H1 (cell line): Measurements from ENCODE around the gene PRAME. TPM values are rescaled to one million over a fixed set of nuclear protein-coding genes. Genes with fewer than 3 reads are reported as not detected.

ENCODE experiments used
- CTCF ChIA-PET: fragments of 300-600 bp; sonication (Branson Sonifier 250); formaldehyde crosslinking; loops from one replicate; lab custom pipeline; 2021; ENCODE audit not compliant: partially characterized antibody; lab: Charles Lee
- POLR2A ChIA-PET: fragments of 300-600 bp; sonication (Branson Sonifier 250); formaldehyde crosslinking; loops from one replicate; lab custom pipeline; 2021; ENCODE audit warnings: inconsistent platforms; ENCODE audit not compliant: partially characterized antibody; lab: Charles Lee
- DNase-seq, 2 experiments: peaks; one replicate each; pipeline versions ENCODE4 v3.0.0 to v3.0.0-alpha.2; 2010 to 2022; ENCODE audit warnings: low spot score in 2 of 2, low read depth in 1 of 2, mixed read lengths in 1 of 2
- FAIRE-seq: peaks from 2 replicates; lab custom pipeline; 2011; peaks lifted over from hg19 to GRCh38; lab: Jason Lieb, UNC
- H2AFZ ChIP-seq: 2 replicates; pipeline ENCODE4 v1.8.1; 2012; ENCODE audit warnings: low read length, inconsistent platforms
- H2AK5ac ChIP-seq: 2 replicates; pipeline ENCODE4 v1.6.1; 2013; ENCODE audit warnings: low read depth, low read length
- H2BK120ac ChIP-seq: replicated peaks from 2 replicates; pipeline ENCODE3; 2013; ENCODE audit warnings: low read depth, low read length, inconsistent platforms
- H2BK12ac ChIP-seq: 2 replicates; pipeline ENCODE4 v1.6.1; 2013; ENCODE audit warnings: low read depth, low read length
- H2BK15ac ChIP-seq: 2 replicates; pipeline ENCODE4 v1.6.1; 2013; ENCODE audit warnings: low read length
- H2BK20ac ChIP-seq: 2 replicates; pipeline ENCODE4 v1.6.1; 2013; ENCODE audit warnings: low read length
- H2BK5ac ChIP-seq: 2 replicates; pipeline ENCODE4 v1.6.1; 2013; ENCODE audit warnings: low read depth, low read length
- H3K14ac ChIP-seq: 2 replicates; pipeline ENCODE4 v1.6.1; 2013; ENCODE audit warnings: inconsistent platforms; ENCODE audit not compliant: insufficient read length
- H3K18ac ChIP-seq: 2 replicates; pipeline ENCODE4 v1.6.1; 2013; ENCODE audit warnings: low read length; ENCODE audit errors: extremely low read depth
- H3K23ac ChIP-seq: 2 replicates; pipeline ENCODE4 v1.6.1; 2013; ENCODE audit warnings: inconsistent platforms; ENCODE audit not compliant: insufficient read length
- H3K23me2 ChIP-seq: 2 replicates; pipeline ENCODE4 v1.6.1; 2013; ENCODE audit warnings: low read depth, low read length
- H3K27ac ChIP-seq: 2 replicates; pipeline ENCODE4 v1.6.1; 2011; ENCODE audit warnings: low read depth, low read length, inconsistent platforms
- H3K27me3 ChIP-seq, 4 experiments: replicated peaks in 1 of 4; 1 replicate in 1 of 4; 2 replicates in 3 of 4; pipeline versions ENCODE4 v1.6.1 to v1.8.1; 2011 to 2013; ENCODE audit warnings: low read length in 3 of 4, mild to moderate bottlenecking in 3 of 4, inconsistent platforms in 2 of 4, mixed read lengths in 2 of 4, moderate library complexity in 1 of 4; ENCODE audit not compliant: control insufficient read depth in 3 of 4, insufficient read depth in 3 of 4; ENCODE audit errors: extremely low read depth in 1 of 4
- H3K36me3 ChIP-seq, 4 experiments: 2 replicates each; pipeline versions ENCODE4 v1.6.1 to v1.8.1; 2011 to 2013; ENCODE audit warnings: mild to moderate bottlenecking in 4 of 4, low read length in 3 of 4, moderate library complexity in 2 of 4, control low read depth in 1 of 4, inconsistent platforms in 1 of 4; ENCODE audit not compliant: insufficient read depth in 4 of 4, control insufficient read depth in 2 of 4
- H3K4ac ChIP-seq: replicated peaks from 2 replicates; pipeline ENCODE3; 2013; ENCODE audit warnings: low read length, low read depth, mixed read lengths, inconsistent platforms; ENCODE audit not compliant: insufficient read length
- H3K4me1 ChIP-seq, 4 experiments: replicated peaks in 1 of 4; 1 replicate in 1 of 4; 2 replicates in 3 of 4; pipeline versions ENCODE4 v1.6.1 to v1.8.1; 2011 to 2013; ENCODE audit warnings: low read length in 3 of 4, inconsistent platforms in 2 of 4, mixed read lengths in 1 of 4; ENCODE audit not compliant: insufficient read depth in 4 of 4, control insufficient read depth in 3 of 4
- H3K4me2 ChIP-seq, 2 experiments: 2 replicates each; pipeline versions ENCODE4 v1.6.1 to v1.8.1; 2011 to 2013; ENCODE audit warnings: low read depth in 2 of 2, low read length in 2 of 2, control low read depth in 1 of 2, inconsistent platforms in 1 of 2, mild to moderate bottlenecking in 1 of 2; ENCODE audit not compliant: insufficient read depth in 1 of 2
- H3K4me3 ChIP-seq, 4 experiments: fragments of 200-600, 300-600 bp in 1 of 4; sonication (generic), shearing (Covaris generic), sonication (Bioruptor Twin) in 1 of 4; 2 replicates each; pipeline versions ENCODE4 v1.5.1 to v1.8.1; 2011 to 2016; ENCODE audit warnings: low read length in 4 of 4, low read depth in 3 of 4, control low read depth in 2 of 4, inconsistent platforms in 2 of 4, mild to moderate bottlenecking in 2 of 4, mixed read lengths in 1 of 4, moderate library complexity in 1 of 4; ENCODE audit not compliant: insufficient read depth in 2 of 4; ENCODE audit errors: extremely low read depth in 1 of 4
- H3K56ac ChIP-seq: replicated peaks from 2 replicates; pipeline ENCODE3; 2013; ENCODE audit warnings: low read depth, mild to moderate bottlenecking, mixed read lengths, low read length, inconsistent platforms; ENCODE audit not compliant: insufficient read length
- H3K79me1 ChIP-seq: 2 replicates; pipeline ENCODE4 v1.6.1; 2013; ENCODE audit warnings: low read depth, low read length, control low read depth
- H3K79me2 ChIP-seq, 2 experiments: 2 replicates each; pipeline versions ENCODE4 v1.6.1 to v1.8.1; 2012 to 2013; ENCODE audit warnings: low read length in 2 of 2, mild to moderate bottlenecking in 2 of 2, inconsistent platforms in 1 of 2; ENCODE audit not compliant: insufficient read depth in 2 of 2, control insufficient read depth in 1 of 2
- H3K9ac ChIP-seq, 4 experiments: replicated peaks in 1 of 4; 1 replicate in 1 of 4; 2 replicates in 3 of 4; pipeline versions ENCODE4 v1.6.1 to v1.8.1; 2011 to 2013; ENCODE audit warnings: low read depth in 3 of 4, low read length in 3 of 4, control low read depth in 2 of 4, mild to moderate bottlenecking in 2 of 4, moderate library complexity in 2 of 4, inconsistent platforms in 1 of 4; ENCODE audit errors: extremely low read depth in 1 of 4
- H3K9me3 ChIP-seq, 2 experiments: 2 replicates each; pipeline versions ENCODE4 v1.6.1 to v1.8.1; 2012 to 2013; ENCODE audit warnings: mild to moderate bottlenecking in 2 of 2, moderate library complexity in 2 of 2, control low read depth in 1 of 2, inconsistent platforms in 1 of 2, low read depth in 1 of 2, low read length in 1 of 2, mixed read lengths in 1 of 2; ENCODE audit not compliant: insufficient read depth in 2 of 2
- H4K20me1 ChIP-seq, 2 experiments: replicated peaks in 1 of 2; 2 replicates each; pipeline versions ENCODE3 to v1.8.1; 2011 to 2013; ENCODE audit warnings: inconsistent platforms in 2 of 2, low read length in 2 of 2, mild to moderate bottlenecking in 1 of 2; ENCODE audit not compliant: insufficient read depth in 2 of 2, control insufficient read depth in 1 of 2
- H4K5ac ChIP-seq: 2 replicates; pipeline ENCODE4 v1.6.1; 2013; ENCODE audit warnings: low read length, low read depth, mixed read lengths, inconsistent platforms; ENCODE audit not compliant: insufficient read length
- H4K8ac ChIP-seq: 2 replicates; pipeline ENCODE4 v1.8.0; 2013; ENCODE audit warnings: mild to moderate bottlenecking, moderate library complexity, low read length, inconsistent platforms; ENCODE audit not compliant: insufficient read depth; ENCODE audit errors: extremely low read depth
- H4K91ac ChIP-seq: replicated peaks from 2 replicates; pipeline ENCODE3; 2013; ENCODE audit warnings: low read length, mixed read lengths, inconsistent platforms; ENCODE audit not compliant: insufficient read length
- CBX5 ChIP-seq: fragments of 300-800, 300-1000 bp; sonication (generic); IDR thresholded peaks from 2 replicates; pipeline ENCODE4 v1.7.1; 2016; ENCODE audit warnings: antibody characterized with exemption, low read length, low read depth
- EGR1 ChIP-seq: IDR thresholded peaks from 2 replicates; pipeline ENCODE4 v1.6.1; 2011; ENCODE audit warnings: low read depth, low read length, borderline replicate concordance
- EP300 ChIP-seq, 2 experiments: IDR thresholded peaks; 1 replicate in 1 of 2; 2 replicates in 1 of 2; pipeline ENCODE4 v1.6.1; 2011 to 2012; ENCODE audit warnings: low read depth in 2 of 2, low read length in 2 of 2, mild to moderate bottlenecking in 2 of 2, borderline replicate concordance in 1 of 2, inconsistent platforms in 1 of 2, moderate library complexity in 1 of 2
- GTF2F1 ChIP-seq: IDR thresholded peaks from 2 replicates; pipeline ENCODE4 v1.6.1; 2012; ENCODE audit warnings: low read depth, low read length, improper control_type of control experiment, borderline replicate concordance
- KDM4A ChIP-seq: IDR thresholded peaks from one replicate; pipeline ENCODE4 v1.7.1; 2012; ENCODE audit warnings: low read depth, mild to moderate bottlenecking, moderate library complexity, low read length, inconsistent platforms; ENCODE audit not compliant: severe bottlenecking
- KDM5A ChIP-seq: fragments of 200-600 bp; IDR thresholded peaks from 2 replicates; pipeline ENCODE4 v1.7.1; 2012; ENCODE audit warnings: mild to moderate bottlenecking, low read length, inconsistent platforms, mixed read lengths
- MAX ChIP-seq: IDR thresholded peaks from 2 replicates; pipeline ENCODE4 v1.6.1; 2012; ENCODE audit warnings: inconsistent platforms
- NRF1 ChIP-seq: IDR thresholded peaks from 2 replicates; pipeline ENCODE4 v1.6.1; 2011; ENCODE audit warnings: mild to moderate bottlenecking, low read depth, low read length, improper control_type of control experiment
- RFX5 ChIP-seq: IDR thresholded peaks from 2 replicates; pipeline ENCODE4 v1.6.1; 2011; ENCODE audit warnings: low read depth, low read length, improper control_type of control experiment, borderline replicate concordance
- SIN3A ChIP-seq, 2 experiments: IDR thresholded peaks in 1 of 2; conservative IDR thresholded peaks in 1 of 2; 2 replicates each; pipeline ENCODE4 v1.6.1; 2011 to 2012; ENCODE audit warnings: low read length in 2 of 2, improper control_type of control experiment in 1 of 2, low read depth in 1 of 2, mild to moderate bottlenecking in 1 of 2
- SP2 ChIP-seq: IDR thresholded peaks from 2 replicates; pipeline ENCODE4 v1.6.1; 2012; ENCODE audit warnings: mild to moderate bottlenecking, low read length, inconsistent platforms
- TBP ChIP-seq: IDR thresholded peaks from 2 replicates; pipeline ENCODE4 v1.6.1; 2011; ENCODE audit warnings: low read depth, low read length, improper control_type of control experiment
- TCF12 ChIP-seq: IDR thresholded peaks from 2 replicates; pipeline ENCODE4 v1.6.1; 2011; ENCODE audit warnings: low read depth, mild to moderate bottlenecking, low read length
- WGBS, 2 experiments: shearing (Covaris generic) in 1 of 2; methylation state at CpG; one replicate each; pipeline versions ENCODE4 v1.1.6 to v1.1.7; 2013 to 2015; ENCODE audit warnings: low lambda C conversion rate in 2 of 2, mixed read lengths in 2 of 2, inconsistent platforms in 1 of 2, low coverage in 1 of 2, missing lambda C conversion rate in 1 of 2; ENCODE audit not compliant: insufficient replicate concordance in 2 of 2, insufficient coverage in 1 of 2, insufficient read length in 1 of 2; ENCODE audit errors: extremely low coverage in 1 of 2, missing lambda C conversion rate in 1 of 2; 5-methylcytosine and 5-hydroxymethylcytosine counted together
- polyA plus RNA-seq, 7 experiments: library from polyadenylated mRNA; depleted of rRNA in 3 of 7; stranded (reverse) in 5 of 7; unstranded in 2 of 7; fragments of >200 nt in 5 of 7; fragments of 200-250 nt in 2 of 7; gene quantifications; 1 replicate in 5 of 7; 2 replicates in 1 of 7; 4 replicates in 1 of 7; pipeline versions ENCODE4 v1.2.1 to v1.2.3, GENCODE V29; 2011 to 2013; ENCODE audit warnings: missing spikeins in 2 of 7, mixed read lengths in 2 of 7
- total RNA-seq: library from RNA; stranded (reverse); fragmentation: NEBNext Ultra II Directional; extraction: Animal tissue kit (Norgen Biotek cat#: 25700); gene quantifications from 2 replicates; pipeline ENCODE4 v1.2.1, GENCODE V29; 2021

PRAME gene
- total and polyA plus RNA-seq, 2 of the 8 experiments (the other 6 are each of a cell fraction or from before 2014, with no cell fraction given) = 0.15 to 1.1 TPM

GRCh38 chr22:22578702-22579424 lies 19.8 kb upstream of the PRAME start:
- Histone ChIP-seq H2BK5ac (no peak overlapping the region), H2AK5ac (no peak overlapping the region), H3K36me3 (no peaks in the 10 kb centered on the region), H3K23me2 (no peaks in the 10 kb centered on the region), H3K4me3 (no peak overlapping the region), H3K4me2 (no peak overlapping the region), H3K14ac (no peak overlapping the region), H2BK12ac (no peak overlapping the region), H3K9me3 (peaks cover 19 to 46% of the 10 kb centered on the region in 2 experiments), H3K79me2 (no peaks in the 10 kb centered on the region), H4K5ac (no peak overlapping the region), H4K20me1 (no peaks in the 10 kb centered on the region), H3K27me3 (peaks cover 14 to 44% (median 32%) of the 10 kb centered on the region in 4 experiments), H2BK120ac (no peak overlapping the region), H2BK15ac (no peak overlapping the region), H3K27ac (no peak overlapping the region), H3K4me1 (no peaks in the 10 kb centered on the region), H3K23ac (no peak overlapping the region), H3K79me1 (no peaks in the 10 kb centered on the region), H3K9ac (no peak overlapping the region), H2AFZ (no peak overlapping the region), H3K18ac (no peak overlapping the region), H2BK20ac (no peak overlapping the region), H4K8ac (no peak overlapping the region), H3K56ac (no peak overlapping the region), H3K4ac (no peak overlapping the region), H4K91ac (no peak overlapping the region)
- no peak for DNase-seq
- FAIRE-seq = no peak
- WGBS, 2 experiments = 92% methylated on average over 9 of the region's 10 CpGs; no CpG with 5 or more reads in 1 of the 2 experiments
- ChIA-PET CTCF (interaction anchor here (0.7 to 1.3 kb wide), 2 partner anchors 12 to 13 kb away, joined by 3 read pairs; no protein-coding TSS in a partner anchor), POLR2A (no interaction called here)
- TF ChIP-seq GTF2F1 = no peak
- no peak for TF ChIP-seq KDM4A
- TF ChIP-seq MAX = no peak
- TF ChIP-seq TCF12 = no peak
- no peak for TF ChIP-seq SP2
- no peak for TF ChIP-seq NRF1
- no peak for TF ChIP-seq RFX5
- TF ChIP-seq TBP = no peak
- TF ChIP-seq EGR1 = no peak
- TF ChIP-seq KDM5A = no peak
- no peak for TF ChIP-seq SIN3A (conservative IDR thresholded peaks at IDR 0.05 in 1 of 2, IDR thresholded peaks at IDR 0.05 in 1 of 2; ENCODE audit: low read depth in 1 of 2, low read length in 2 of 2)
- TF ChIP-seq EP300 (IDR thresholded peaks at IDR 0.05; ENCODE audit: borderline replicate concordance in 1 of 2, low read depth in 2 of 2, low read length in 2 of 2) = no peak
- TF ChIP-seq CBX5 = no peak
